ENCODE data around the gene SAFB. TPM values are rescaled to one million over a fixed set of nuclear protein-coding genes. Genes with fewer than 3 reads are reported as not detected.

SAFB gene
- total RNA-seq, 2 experiments from 2014 or later: 68.9 to 177 TPM

- H3K36me3 ChIP-seq (ENCODE audit: insufficient read depth, low read length): peaks cover 96% of the 10 kb centered on the region
- intact Hi-C loops (cut with micrococcal nuclease; ENCODE audit: unreplicated experiment): no loop called here
- ChIA-PET POLR2A (no interaction called here), CTCF (ENCODE audit: unreplicated experiment) (no interaction called here)
- BruUV-seq (replicated peaks): TSS peak; percentile 32
- H3K9me3 ChIP-seq (ENCODE audit: low read length): no peaks in the 10 kb centered on the region
- H3K79me2 ChIP-seq (ENCODE audit: insufficient read depth, low read depth, low read length): no peaks in the 10 kb centered on the region
- no peak overlapping the region for H3K4me2 ChIP-seq (ENCODE audit: low read length)
- H4K20me1 ChIP-seq (ENCODE audit: insufficient read depth, low read length): 0 out of 2 replicates have a peak, but pooled peaks cover 2% of the 10 kb centered on the region
- no peak for DNase-seq (ENCODE audit: low spot score)
- H3K4me1 ChIP-seq (ENCODE audit: insufficient read depth, low read length, poor library complexity, severe bottlenecking): no peaks in the 10 kb centered on the region
- no peak overlapping the region for H2AFZ ChIP-seq (ENCODE audit: low read length)
- TF ChIP-seq EZH2phosphoT487 (IDR thresholded peaks at IDR 0.05; ENCODE audit: borderline replicate concordance, low read depth, low read length) (no peak), CTCF (conservative IDR thresholded peaks at IDR 0.05; ENCODE audit: low read length) (no peak)
- H3K4me3 ChIP-seq (ENCODE audit: low read depth, low read length, poor library complexity, severe bottlenecking): no peak overlapping the region
- no peak overlapping the region for H3K27ac ChIP-seq (ENCODE audit: low read depth, low read length, poor library complexity, severe bottlenecking)
- no peaks in the 10 kb centered on the region for H3K9me2 ChIP-seq (ENCODE audit: insufficient read depth, low read length)
Observed at GRCh38 chr19:5655412-5655811, 32.5 kb downstream of the SAFB start.

DNA sequence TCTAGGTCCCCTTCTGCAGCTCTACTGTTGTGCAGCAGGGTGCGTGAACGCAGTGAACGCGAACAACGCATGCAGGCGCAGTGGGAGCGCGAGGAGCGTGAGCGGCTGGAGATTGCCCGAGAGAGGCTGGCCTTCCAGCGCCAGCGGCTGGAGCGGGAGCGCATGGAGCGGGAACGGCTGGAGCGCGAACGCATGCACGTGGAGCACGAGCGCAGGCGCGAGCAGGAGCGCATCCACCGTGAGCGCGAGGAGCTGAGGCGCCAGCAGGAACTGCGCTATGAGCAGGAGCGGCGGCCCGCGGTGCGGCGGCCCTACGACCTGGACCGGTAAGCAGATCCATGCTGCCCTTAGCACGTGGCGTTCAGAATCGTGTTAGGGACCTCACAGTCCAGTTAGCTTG, 38.6 kb downstream of the SAFB start:
- DNase-seq (ENCODE audit: low spot score): no peak
- no peak for TF ChIP-seq CTCF (conservative IDR thresholded peaks at IDR 0.05; ENCODE audit: low read length)
- TF ChIP-seq EZH2phosphoT487 (IDR thresholded peaks at IDR 0.05; ENCODE audit: borderline replicate concordance, low read depth, low read length): no peak
- no TSS peak for BruUV-seq (replicated peaks)
- Histone ChIP-seq H3K4me1 (ENCODE audit: insufficient read depth, low read length, poor library complexity, severe bottlenecking) (no peaks in the 10 kb centered on the region), H2AFZ (ENCODE audit: low read length) (no peak overlapping the region), H3K9me2 (ENCODE audit: insufficient read depth, low read length) (no peaks in the 10 kb centered on the region), H3K4me3 (ENCODE audit: low read depth, low read length, poor library complexity, severe bottlenecking) (no peak overlapping the region), H3K27ac (ENCODE audit: low read depth, low read length, poor library complexity, severe bottlenecking) (no peak overlapping the region), H4K20me1 (ENCODE audit: insufficient read depth, low read length) (no peaks in the 10 kb centered on the region), H3K9me3 (ENCODE audit: low read length) (no peaks in the 10 kb centered on the region), H3K4me2 (ENCODE audit: low read length) (no peak overlapping the region), H3K79me2 (ENCODE audit: insufficient read depth, low read depth, low read length) (no peaks in the 10 kb centered on the region), H3K36me3 (ENCODE audit: insufficient read depth, low read length) (peaks cover 96% of the 10 kb centered on the region)
- ChIA-PET POLR2A (no interaction called here), CTCF (ENCODE audit: unreplicated experiment) (no interaction called here)
- intact Hi-C loops (cut with micrococcal nuclease; ENCODE audit: unreplicated experiment): no loop called here

DNA sequence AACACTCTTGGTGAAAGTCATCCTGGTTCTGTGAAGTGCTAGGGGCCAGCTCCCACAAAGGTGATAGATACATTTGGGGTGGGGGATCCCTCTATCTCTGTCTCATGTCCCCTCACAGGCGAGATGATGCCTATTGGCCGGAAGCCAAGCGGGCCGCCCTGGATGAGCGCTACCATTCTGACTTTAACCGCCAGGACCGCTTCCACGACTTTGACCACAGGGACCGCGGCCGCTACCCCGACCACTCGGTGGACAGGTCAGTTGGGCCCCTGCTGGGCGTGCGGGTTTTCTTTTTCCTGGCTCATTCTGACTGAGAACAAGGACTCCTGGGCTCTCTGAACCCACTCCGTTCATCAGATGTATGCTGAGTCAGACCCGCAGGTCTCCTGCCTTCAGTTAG, 41.0 kb downstream of the SAFB start:
- no peak overlapping the region for H3K4me3 ChIP-seq (ENCODE audit: low read depth, low read length, poor library complexity, severe bottlenecking)
- no peak overlapping the region for H2AFZ ChIP-seq (ENCODE audit: low read length)
- no peak for TF ChIP-seq EZH2phosphoT487 (IDR thresholded peaks at IDR 0.05; ENCODE audit: borderline replicate concordance, low read depth, low read length)
- TF ChIP-seq CTCF (conservative IDR thresholded peaks at IDR 0.05; ENCODE audit: low read length): no peak
- ChIA-PET CTCF (ENCODE audit: unreplicated experiment) (no interaction called here), POLR2A (no interaction called here)
- H4K20me1 ChIP-seq (ENCODE audit: insufficient read depth, low read length): no peaks in the 10 kb centered on the region
- no peaks in the 10 kb centered on the region for H3K4me1 ChIP-seq (ENCODE audit: insufficient read depth, low read length, poor library complexity, severe bottlenecking)
- intact Hi-C loops (cut with micrococcal nuclease; ENCODE audit: unreplicated experiment): no loop called here
- DNase-seq (ENCODE audit: low spot score): no peak
- no peaks in the 10 kb centered on the region for H3K9me3 ChIP-seq (ENCODE audit: low read length)
- peaks cover 99% of the 10 kb centered on the region for H3K36me3 ChIP-seq (ENCODE audit: insufficient read depth, low read length)
- no TSS peak for BruUV-seq (replicated peaks)
- no peak overlapping the region for H3K4me2 ChIP-seq (ENCODE audit: low read length)
- no peak overlapping the region for H3K27ac ChIP-seq (ENCODE audit: low read depth, low read length, poor library complexity, severe bottlenecking)
- no peaks in the 10 kb centered on the region for H3K79me2 ChIP-seq (ENCODE audit: insufficient read depth, low read depth, low read length)
- H3K9me2 ChIP-seq (ENCODE audit: insufficient read depth, low read length): no peaks in the 10 kb centered on the region

Measured in OCI-LY7 (cell line).